Choroid plexus epithelial cell (primary cell): ENCODE results near the gene FBLN5.

Experiments used
- DNase-seq: peaks from one replicate; pipeline ENCODE4 v3.0.0-alpha.2; 2010; ENCODE audit warnings: low read depth
- H3K4me3 ChIP-seq: 2 replicates; pipeline ENCODE4 v1.5.1; 2011; ENCODE audit warnings: low read depth, mild to moderate bottlenecking, control low read depth, low read length, moderate library complexity
- TF ChIP-seq, protein P1 (sequence below): conservative IDR thresholded peaks from 2 replicates; pipeline ENCODE4 v1.5.1; 2011; ENCODE audit warnings: low read depth, mild to moderate bottlenecking, control low read depth, inconsistent platforms, low read length, moderate library complexity

The FBLN5 gene

DNA sequence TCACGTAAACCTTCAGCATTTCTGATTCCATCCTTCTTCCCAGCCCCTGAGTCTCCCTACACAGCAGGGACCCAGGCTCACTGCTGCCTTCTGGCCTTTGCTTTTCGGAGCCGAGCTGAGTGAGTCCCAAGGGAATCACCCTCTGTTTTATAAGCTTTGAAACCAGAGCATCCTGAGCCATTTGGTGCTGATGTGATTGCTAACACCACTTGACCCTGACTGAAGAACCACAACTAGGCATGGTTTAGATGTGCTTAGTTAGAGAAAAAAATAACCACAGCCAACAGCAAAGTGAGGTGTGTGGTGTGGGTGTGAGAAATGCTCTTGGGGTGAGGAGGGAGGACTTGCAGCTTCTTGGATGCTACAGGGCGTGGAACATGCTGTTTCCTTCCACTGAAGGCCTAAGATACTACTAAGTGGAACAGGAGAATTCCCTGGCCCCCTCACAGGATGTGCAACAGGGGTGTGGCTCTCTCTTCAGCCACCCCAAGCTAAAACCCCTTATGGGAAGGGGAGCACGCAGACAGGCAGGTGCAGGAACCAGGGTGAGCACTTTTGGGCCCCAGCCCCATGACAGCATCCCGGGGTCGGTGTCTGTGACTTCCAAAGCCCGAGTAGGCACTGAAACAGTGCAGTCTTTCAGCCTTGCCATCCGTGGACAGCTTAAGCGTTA, 80.0 kb downstream of the FBLN5 start, which contains the start of gene TC2N:
TSS of gene TC2N (minus strand) at position 221 of the 673 bp plus-strand sequence. CDS start 53,767 bp downstream, outside the sequence.
- TF ChIP-seq, protein P1, sequence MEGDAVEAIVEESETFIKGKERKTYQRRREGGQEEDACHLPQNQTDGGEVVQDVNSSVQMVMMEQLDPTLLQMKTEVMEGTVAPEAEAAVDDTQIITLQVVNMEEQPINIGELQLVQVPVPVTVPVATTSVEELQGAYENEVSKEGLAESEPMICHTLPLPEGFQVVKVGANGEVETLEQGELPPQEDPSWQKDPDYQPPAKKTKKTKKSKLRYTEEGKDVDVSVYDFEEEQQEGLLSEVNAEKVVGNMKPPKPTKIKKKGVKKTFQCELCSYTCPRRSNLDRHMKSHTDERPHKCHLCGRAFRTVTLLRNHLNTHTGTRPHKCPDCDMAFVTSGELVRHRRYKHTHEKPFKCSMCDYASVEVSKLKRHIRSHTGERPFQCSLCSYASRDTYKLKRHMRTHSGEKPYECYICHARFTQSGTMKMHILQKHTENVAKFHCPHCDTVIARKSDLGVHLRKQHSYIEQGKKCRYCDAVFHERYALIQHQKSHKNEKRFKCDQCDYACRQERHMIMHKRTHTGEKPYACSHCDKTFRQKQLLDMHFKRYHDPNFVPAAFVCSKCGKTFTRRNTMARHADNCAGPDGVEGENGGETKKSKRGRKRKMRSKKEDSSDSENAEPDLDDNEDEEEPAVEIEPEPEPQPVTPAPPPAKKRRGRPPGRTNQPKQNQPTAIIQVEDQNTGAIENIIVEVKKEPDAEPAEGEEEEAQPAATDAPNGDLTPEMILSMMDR: no peak
- no peak for DNase-seq
- H3K4me3 ChIP-seq: no peak within 1 kb of the TSS

DNA sequence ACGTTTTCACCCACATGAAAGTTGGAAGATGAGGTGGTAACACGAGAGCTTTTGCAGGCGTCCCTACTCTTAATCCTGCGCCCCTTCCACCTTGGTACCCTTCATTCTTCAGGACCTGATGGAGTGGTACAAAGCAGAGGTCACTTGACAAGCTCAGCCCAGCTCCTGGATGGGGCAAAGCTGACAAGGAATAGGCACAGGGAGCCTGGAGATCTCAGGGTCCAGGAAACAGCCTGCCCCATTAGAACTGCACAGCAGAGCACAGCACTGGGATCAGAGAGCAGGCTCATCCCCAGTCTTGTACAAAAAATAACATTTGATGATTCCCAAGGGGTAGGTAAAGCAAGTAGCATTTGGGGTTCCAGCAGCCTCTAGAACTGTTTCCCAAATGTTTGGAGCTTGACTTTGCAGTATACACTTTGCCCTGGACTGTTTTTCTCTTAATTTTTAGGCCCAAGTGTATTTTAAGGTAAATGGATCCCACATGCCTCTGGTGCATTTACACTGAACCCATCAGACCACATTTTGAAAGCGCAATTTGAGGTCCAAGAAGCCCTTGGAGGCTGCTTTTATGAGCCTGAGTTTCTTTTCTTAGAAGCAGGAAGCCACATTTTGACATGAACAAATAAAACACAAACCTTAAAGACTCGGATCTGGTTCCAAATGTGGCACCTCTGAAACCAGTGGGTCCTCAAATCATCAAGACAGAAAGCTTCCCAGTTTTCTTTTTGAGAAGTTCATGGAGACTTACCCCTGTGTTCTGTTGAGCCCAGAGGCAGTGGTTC, 80.8 kb downstream of the FBLN5 start:
- H3K4me3 ChIP-seq: no peak overlapping the region
- no peak for DNase-seq
- TF ChIP-seq, protein P1: no peak

DNA sequence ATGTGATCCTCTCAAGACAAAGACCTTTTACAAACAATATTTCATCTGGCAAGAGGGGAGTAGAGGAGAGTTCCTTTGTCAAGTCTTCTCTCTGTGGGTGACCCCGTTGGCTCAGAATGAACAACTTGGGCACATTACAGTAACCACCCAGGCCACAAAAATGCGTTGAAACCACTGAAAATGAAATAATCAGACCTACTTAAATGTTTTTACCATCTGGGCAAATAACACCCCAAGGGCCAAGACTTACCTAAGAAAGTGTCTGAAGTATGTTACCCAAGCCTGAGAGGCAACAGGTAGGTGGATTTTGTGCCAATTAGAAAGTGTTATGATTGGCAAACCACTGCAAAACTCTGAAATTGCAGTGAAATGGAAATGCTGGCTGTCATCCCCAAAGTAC, 81.4 kb downstream of the FBLN5 start:
- TF ChIP-seq, protein P1: no peak
- H3K4me3 ChIP-seq: no peak overlapping the region
- DNase-seq: peak; percentile 59

DNA sequence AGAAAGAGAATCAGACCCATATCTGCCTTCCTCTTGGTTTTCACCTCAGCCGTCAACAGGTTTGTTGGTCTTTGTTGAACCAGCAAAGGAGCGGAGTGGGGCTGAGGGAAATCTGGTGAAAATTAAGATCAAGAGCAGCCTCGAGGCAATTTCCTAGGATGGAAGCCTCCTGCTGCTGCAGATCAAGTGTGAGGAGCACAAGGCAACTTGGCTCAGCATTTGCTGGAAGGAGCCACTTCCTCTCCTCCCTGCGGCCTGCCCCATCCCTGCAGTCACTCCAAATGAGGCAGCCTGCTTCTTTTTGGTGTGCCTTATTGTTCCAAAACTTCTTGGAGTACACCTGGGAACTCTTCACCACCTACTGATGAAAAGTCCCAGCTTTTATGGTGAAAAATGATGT, 85.1 kb downstream of the FBLN5 start:
- TF ChIP-seq, protein P1: no peak
- no peak overlapping the region for H3K4me3 ChIP-seq
- no peak for DNase-seq

DNA sequence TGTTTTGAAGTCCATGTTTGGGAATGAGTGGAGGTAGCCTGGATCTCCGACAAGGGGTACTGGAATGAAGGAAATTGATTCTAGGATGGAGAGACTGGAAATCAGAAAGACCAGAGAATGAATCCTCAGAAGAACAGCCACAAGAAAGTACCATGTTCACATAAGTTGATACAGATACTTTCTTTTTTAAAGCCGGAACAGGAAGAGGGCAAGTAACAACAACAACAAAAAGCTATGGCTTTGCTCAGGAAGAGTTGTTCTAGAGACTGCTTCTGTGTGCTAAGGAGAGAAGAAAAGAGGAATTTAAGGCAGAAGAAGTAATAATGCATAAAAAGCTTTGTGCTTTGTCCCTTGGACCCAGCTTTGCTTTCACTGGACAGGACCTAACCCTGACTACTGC, 86.4 kb downstream of the FBLN5 start:
- H3K4me3 ChIP-seq: no peak overlapping the region
- TF ChIP-seq, protein P1: no peak
- no peak for DNase-seq

DNA sequence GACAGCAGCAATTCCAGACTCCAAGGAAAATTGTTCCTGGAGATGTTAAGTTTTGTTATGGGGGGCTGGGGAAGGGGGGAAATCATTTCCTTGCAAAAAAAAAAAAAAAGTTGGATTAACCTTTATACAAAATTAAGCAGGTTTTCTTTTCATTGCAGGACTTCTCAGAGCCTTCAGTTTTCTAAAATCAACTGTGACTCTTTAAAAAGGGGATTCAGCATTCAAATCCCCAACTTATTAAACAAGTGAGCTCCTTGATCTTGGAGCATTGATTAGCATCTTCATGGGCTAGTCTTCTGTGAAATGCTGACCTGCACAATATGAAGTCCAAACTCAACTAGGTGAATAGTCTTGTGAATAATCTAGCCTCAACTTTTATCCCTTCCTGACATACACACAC, 87.3 kb downstream of the FBLN5 start:
- TF ChIP-seq, protein P1: no peak
- no peak overlapping the region for H3K4me3 ChIP-seq
- DNase-seq: no peak
